ENCODE data around the gene QTRT2.

- TF ChIP-seq CTCF (IDR thresholded peaks at IDR 0.05; ENCODE audit: low read depth, low read length) (no peak), EZH2phosphoT487 (IDR thresholded peaks at IDR 0.05; ENCODE audit: low read depth) (no peak)
Observed at GRCh38 chr3:114056130-114057010, at the start of gene QTRT2, which contains the start of gene CCDC191.

Data from OCI-LY3 (cell line).